ENCODE measurements around the gene VEGFA.
"Not testable (repeated sequence)": the region's sequence is repeated elsewhere in the genome, so short reads cannot be mapped to it uniquely, and the experiment has no call there.

The VEGFA gene

DNA sequence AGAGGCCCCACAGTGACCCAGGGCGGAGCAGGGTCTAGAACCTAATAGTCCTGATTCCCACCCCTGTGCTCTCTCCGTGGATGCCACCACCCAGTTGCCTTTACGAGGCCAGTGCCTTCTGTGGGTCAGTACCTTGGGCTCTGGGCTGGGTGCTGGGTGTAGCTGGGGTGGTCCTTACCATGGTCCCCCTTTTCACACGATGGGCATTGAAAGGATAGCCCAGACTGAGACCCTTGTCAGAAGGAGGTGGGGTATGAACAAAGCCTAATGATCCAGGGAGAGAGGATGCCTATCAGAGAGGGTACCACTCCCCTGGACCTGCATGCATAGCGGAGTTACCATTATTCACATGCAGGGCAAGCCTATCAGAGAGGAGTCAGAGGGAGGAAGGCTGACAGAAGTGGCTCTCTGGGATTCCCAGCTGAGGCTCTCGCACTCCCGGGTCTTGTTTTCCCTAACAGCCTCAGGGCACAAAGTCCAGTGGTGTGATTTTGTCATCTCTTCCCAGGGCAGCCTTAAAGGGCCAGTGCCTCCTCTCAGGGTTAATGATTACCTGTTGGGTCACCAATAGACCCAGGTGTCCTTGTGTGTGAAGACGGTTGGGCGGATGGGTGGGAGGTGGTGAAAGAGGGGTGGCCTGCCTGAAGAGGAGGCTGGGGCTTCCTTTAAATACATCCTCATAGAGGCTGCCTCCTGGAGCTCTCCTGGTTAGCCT is 36.2 kb downstream of the VEGFA start:
- DNase-seq: no peak

DNA sequence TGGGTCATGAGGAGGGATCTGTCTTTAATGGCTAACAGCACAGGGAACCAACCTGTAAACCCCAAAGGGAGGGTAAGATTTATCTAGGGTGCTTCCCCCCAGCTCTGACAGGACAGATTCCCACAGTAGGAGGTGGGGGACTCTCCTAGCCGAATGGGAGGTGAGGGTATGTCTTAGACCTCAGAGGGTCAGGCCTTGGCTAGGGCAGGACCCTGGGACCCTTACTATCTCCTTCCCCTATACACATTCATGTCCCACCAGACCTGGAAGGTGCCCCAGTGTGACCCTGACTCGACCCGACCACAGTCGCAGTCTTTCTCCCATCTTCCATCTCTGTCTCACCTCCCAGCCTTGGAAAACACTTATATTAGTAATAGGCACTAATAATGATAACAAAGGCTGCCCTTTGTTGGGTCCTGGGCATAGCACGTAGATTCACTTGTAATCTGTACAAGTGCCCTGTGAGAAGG is 36.8 kb downstream of the VEGFA start:
- DNase-seq: no peak

DNA sequence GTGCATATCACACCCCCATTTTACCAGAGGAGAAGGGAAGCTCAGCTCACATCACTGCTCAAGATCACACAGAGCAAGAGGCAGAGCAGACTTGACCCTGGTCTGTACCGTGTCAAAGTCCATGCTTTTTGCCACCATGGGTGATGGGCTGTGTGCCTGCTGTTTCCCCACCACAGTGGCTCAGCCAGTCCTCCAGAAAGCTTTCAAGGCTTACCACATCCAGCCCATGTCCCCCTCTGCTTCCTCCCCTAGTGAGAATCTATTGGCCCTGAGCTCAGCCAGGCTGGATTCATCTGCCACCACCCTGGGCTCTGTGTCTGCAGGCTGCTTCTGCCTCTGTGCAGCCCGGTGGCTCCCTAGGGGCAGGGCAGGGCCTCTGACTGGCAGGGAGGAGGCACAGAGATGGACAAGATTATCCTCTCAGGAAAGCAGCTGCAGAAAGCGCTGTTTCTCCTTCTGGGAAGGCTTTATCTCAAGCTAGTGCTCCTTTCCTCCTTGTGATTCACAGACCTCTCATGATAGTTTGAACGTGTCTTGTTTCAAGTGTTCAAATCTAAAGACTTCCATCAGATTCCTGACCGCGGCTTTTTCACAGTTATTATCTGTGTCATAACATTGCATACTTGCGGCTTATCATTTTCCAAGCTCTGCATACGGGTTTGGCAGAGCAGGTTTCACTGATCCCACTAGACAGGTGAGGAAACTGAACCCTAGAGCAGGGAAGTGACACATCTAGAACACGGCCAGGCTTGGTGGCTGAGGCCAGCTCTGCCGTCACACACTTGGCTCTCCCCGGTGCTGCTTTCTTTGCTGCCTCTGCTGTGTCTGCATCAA is 37.4 kb downstream of the VEGFA start:
- no peak for DNase-seq

DNA sequence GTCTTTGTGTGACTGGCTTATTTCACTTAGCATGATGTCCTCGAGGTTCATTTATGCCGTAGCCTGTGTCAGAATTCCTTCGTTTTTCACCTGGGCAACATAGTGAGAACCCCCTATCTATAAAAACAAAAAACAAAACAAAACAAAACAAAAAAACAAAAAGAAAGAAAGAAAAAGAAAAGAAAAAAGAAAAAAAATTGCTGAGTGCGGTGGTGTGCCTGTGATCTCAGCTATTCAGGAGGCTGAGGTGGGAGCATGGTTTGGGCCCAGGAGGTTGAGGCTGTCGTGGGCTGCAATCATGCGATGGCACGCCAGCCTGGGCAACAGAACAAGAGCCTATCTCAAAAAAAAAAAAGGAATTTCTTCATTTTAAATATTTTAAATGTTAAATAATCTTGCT is 38.4 kb downstream of the VEGFA start:
- DNase-seq: no peak

DNA sequence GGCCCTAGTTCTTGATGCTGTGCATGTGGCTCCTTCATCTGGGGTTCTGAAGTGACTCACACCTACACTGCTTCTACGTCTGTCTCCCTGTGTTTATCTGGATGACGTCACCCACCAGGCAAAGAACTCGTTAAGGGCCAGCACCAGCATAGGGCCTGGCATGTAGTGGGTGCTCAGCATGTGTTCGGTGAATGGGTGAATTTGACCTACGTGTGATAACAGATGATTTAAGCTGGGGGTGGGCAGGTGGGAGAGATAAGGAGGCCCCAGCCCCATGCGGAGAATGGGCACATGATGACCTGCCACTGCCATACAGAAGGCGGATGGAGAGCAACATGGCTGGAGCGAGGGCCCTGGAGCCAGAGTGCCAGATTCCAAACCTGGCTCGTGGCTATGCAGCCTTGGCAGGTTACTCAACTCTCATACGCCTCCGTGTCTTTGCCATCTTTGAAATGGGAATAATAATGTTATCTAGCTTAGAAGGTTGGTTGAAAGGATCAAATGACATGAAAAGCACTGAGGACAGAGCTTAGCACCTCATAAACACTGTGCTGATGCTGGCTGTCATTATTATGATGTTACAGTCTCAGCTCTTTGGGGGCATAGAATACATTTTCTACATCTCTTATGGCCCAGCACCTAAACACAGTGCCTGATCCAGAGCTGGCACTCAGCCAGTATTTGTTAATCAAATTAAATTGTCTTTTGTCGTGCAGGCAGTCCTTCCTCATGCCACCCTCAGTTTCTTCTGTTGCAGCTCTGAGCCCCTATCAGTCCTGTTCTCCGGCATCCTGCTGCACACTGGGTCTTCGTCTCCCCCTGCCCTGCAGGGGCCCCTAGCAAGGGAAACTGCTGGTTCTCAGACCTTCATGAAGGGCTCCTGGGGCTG is 39.6 kb downstream of the VEGFA start:
- no peak for DNase-seq

DNA sequence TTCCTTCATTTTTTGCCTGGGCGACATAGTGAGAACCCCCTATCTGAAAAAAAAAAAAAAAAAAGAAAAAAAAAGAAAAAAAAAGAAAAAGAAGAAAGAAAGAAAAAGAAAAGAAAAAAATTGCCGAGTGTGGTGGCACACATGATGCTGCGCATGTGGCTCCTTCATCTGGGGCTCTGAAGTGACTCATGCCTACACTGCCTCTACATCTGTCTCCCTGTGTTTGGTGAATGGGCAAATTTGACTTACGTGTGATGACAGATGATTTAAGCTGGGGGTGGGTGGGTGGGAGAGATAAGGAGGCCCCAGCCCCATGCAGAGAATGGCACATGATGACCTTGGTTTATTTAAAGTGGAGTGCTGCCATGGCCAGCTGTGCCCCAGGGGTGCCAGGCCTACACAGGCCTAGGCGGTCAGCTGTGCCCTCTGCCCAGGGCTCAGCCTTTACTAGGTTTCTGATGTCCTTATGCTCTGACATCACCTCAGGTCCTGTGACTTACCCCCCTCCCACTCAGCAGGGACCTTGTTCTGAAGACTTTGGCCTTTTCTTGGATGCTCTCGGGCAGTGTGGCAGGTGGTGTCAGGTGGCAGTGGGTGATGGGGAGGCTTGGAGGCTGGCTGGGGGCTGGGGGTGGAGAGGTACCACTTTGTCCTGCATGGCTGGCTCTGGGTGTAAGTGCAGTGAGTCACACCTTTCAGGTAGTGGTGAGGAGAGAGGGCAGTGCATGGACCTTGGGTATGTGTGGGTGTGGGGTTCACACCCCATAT is 41.1 kb downstream of the VEGFA start:
- no peak for DNase-seq

DNA sequence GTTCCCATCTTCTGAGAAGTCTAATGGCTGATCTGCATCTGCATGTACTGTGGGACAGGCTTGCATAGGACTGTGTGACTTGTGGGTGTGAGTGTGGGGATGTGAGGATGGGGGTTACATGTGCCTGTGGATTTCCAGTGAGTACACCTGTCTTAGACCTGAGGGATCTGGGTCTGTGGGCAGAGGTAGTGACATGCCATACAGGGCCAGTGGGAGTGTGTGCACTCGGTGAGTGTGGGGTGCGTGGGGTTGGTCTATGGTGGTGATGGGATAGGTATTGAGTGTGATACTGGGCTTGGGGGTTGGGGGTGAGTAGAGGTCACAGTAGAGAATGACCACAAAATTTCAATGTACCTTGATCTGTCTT is 41.7 kb downstream of the VEGFA start:
- no peak for DNase-seq

DNA sequence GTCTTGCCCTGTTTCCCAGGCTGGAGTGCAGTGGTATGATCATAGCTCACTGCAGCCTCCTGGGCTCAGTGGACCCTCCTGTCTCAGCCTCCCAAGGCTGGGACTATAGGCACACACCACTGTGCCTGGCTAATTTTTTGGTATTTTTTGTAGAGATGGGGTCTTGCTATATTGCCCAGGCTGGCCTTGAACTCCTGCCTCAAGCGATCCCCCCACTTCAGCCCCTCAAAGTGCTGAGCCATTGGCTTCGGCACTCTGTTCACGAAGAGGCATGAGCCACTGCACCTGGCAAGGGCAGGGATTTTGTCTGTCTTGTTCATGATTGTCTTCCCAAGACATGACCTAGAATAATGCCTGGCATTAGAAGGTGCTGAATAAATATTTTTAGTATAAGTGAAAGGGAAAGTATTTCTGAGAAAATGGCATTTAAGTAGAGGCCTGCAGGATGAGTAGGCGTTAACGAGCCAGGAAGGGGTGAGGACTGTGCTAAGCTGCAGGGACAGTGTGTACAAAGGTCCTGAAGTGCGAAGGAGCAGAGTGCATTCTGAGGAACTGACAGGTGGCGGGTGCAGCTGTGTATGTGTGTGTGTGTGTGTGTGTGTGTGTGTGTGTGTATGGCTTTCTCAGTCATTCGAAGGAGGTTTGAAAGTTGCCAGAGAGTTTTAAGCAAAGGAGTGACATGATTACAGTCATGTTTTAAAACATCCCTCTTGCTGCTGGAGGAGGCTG is 43.0 kb downstream of the VEGFA start:
- no peak for DNase-seq

DNA sequence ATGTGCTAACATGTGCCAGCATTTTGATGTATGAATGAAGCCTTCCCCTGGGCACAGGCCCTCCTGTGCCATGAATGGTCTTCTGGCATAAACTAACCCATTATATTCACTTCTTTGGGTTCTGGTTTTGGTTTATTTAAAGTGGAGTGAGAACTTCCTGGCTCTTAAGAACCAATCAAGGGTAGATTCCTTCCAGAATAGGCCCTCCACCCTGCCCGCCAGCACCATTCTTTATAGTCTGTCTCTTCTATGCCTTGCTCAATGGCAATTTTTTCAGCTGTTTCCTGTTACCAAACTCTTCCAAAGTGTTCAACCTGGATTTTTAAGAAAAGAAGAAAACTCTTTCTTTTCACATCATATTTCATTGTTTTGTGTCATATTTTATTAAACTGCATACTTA is 44.1 kb downstream of the VEGFA start:
- no peak for DNase-seq

DNA sequence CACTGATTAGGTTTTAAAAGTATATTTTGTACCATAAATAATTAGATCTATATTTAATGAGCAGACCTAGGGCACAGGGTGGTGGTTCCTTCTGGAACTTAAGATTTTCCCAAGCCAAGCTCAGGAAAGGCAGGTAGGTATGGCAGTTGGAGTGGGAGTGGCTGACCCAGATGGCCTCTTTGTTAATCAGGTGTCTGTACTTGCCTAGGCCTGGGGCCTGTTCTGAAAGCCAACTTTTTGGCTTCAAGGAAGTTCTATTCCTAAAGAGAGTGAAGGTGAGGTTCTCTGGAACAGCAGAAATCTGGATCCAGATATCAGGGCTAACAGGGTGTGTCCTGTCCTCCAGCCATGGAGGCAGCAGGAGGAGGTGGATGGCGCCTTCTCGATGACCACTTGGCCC is 44.9 kb downstream of the VEGFA start:
- no peak for DNase-seq

DNA sequence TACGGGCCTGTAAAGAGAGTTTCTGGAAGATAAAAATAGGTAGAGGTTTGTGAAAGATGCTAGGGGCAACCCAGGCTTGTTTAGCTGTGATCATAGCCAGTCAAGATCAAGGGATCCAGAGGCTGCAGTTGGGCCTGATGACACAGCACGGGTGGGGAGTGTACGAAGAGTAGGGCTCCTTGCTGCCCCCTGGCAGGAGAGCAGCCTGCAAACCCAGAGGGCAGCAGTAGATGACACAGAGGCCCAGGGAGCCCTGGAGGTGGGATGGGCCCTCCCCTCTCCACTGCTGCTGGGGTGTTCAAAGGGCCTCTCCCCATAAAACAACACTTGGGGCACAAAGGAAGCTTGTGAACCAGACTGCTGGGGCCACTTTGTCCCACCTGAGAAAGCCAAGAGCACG is 47.2 kb downstream of the VEGFA start:
- DNase-seq: peak in 1 of 2 experiments; percentile 25

DNA sequence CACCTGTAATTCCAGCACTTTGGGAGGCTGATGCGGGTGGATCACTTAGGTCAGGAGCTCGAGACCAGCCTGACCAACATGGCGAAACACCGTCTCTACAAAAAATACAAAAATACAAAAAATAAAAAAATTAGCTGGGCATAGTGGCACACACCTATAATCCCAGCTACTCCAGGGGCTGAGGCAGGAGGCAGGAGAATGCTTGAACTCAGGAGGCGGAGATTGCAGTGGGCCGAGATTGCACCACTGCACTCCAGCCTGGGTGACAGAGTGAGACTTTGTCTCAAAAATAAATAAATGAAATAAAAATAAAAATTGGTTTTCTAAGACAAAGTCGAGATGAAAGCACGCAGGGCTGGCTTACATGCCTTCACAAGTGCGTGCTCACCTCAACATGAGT is 49.0 kb downstream of the VEGFA start:
- DNase-seq: not testable (repeated sequence)

DNA sequence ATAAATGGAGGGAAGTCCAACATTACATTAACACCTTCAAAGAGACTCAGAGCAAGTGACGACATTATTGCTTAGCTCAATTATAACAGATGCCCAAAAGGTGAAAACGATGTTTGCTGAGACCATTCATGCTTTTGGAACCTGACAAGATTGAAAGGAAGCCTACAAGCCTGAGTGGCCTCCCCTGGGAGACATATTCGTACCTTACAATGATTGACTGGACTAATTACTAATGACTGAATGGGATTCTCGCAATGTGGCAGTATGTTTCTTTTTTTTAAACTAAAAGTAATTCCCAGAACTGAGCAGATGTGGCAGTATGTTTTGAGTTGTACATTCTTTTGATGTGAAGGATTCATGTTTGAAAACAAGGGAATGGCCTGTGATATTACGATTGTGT is 49.9 kb downstream of the VEGFA start:
- no peak for DNase-seq

DNA sequence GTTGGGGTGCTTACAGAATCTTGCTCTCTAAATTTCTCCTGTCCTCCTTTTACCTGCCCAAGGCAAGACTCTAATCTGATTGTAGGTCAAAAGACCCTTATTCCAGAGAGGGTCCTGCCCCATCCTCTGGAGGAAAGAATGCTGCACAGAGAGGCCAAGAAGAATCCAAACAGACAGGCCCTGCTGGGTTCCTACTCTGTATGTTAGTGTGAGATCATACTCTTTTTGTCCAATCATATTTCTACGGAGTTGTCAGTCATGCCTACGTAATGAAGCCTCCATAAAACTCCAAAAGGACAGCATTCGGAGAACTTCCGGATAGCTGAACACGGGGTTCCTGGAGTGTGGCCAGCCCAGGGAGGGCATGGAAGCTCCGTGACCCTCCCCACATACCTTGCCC is 50.5 kb downstream of the VEGFA start:
- DNase-seq: no peak

DNA sequence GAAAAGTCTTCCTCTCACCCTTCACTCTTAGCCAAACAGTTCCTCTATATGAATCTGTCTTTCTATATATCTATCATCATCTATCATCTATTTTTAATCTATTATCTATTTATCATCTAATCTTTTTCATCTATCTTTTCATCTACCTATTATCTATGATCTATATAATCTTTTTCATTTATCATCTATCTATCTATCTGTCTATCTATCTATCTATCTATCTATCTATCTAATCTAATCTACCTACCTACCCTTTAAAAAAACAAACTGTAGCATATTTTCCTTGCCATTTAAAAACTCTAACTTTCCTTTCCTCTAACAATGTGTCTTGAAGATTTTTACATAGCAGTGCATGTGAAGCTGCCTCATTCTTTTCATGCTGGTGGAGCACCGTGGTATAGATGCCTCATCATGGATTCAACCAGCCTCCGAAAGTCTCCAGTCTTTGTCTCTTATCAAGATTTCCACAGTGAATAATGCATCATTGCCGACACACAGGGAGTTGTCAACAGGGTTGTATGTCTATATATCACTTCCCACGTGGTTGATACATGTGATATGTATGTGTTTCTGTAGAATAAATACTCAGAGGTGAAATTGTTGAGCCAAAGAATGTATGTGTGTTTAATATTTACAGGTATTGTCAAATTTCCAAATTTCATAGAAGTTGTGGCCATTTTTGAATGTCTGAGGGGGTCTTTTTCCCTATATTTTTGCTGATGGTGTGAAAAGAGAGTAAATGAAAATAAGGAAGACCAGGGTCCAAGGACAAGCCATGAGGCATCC is 51.3 kb downstream of the VEGFA start:
- no peak for DNase-seq

DNA sequence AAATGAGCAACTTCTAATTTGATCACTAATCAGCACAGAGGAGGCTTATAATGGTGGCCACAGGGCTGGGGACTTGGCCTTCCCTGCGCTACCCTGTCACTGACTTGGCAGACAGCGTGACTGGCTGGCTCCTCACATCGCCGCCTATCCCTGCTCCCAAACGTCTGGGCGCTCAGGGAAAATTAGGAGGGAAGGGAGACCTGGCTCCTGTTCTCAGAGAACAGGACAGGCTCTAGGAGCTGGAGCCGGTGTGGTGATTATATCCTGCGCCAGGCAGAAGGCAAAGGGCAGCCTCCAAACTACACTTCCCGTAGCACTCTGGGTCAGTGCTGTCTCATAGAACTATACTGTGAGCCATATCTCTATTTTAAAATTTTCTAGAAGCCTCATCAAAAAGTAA is 53.4 kb downstream of the VEGFA start:
- DNase-seq: no peak

DNA sequence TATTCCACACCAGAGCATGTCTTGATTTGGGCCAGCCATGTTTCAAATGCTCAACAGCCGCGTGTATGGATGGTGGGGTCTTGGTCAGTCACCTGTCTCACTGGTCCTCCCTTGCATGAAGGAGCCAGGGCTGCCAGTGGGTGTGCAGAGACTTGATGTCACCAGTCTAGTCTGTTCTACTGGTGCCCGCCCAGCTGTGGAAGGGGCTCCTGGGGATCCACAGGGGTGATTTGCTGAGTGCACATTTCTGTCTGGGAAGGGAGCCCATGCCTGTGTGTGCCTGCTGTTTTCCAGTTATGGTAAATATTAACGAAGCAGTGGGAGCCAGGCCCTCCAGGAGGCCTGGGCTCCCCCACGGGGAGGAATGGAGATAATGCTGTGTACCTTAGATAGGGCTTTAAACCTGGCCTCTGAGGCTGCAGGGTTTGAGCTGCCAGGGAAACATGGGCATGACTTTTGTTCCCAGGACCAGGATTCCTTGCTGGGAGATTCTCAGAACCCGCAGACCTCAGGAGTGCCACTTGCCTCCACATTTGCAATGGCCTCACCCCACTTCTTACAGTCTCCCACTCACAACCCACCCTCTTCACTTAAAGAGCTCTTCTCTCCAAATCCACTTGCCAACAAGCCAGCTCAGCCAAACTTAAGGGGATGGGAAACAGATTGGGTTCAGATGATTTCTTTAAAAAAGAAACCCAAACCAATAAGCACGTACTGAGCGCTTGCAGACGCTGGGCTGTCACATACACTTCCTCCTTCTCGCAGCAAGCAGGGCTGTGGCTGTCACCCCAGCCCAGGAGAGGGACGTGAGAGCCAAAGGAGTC is 54.1 kb downstream of the VEGFA start:
- no peak for DNase-seq

DNA sequence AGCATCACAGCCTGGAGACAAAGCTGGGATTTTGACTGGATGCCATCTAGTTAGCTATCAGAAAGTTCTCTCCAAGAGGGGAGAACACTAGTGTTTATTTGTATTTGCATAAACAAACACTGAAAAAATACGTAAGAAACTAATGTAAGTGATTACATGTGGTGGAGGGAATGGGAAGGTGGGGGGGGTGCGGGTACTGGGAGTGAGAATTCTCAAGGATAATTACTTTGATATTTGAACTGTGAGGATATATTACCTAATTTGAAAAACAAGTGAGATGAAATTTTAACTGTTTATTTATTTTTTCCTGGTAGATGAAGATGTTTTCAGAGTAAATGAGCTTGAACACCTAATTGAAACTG is 54.7 kb downstream of the VEGFA start:
- no peak for DNase-seq

DNA sequence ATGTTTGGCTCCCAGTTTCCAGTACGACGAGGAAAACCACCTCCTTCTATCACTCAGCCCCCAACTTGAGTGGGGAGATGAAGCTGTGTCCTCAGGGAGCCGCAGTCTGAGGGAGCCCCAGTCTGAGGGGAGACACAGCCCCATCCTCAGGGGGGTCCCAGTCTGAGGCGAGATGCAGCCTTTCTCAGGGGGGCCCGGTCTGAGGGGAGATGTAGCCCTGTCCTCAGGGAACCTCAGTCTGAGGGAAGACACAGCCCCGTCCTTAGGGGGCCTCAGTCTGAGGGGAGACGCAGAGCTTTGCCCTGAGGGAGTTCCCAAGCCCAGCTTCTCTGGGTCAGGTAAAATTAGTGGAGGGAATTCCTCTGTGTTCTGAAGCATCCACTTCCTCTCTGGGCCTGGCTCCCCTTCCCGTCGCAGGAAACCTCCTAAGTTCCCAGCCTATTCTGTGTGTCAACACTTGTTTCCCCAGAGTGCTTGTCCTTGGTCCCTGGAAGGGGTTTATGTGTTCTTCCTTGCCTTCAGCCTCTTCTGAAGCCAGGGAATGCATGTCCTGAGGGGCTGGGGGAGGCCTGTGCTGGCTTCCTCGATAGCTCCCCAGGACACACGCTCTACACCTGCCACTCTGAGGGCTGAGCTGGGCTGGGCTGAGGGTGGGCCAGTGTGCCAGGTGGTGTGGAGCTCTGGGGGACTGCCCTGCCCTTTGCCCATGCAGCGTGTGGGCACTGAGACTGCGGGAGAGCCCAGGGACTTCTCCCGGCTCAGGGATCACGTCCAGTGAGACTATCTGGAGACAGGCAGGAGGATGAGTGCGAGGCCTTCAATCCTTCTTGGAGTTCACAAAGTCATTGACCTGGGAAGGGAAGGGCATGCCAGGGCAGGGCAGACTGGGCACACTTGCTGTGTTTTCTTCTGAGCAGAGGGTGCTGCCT is 55.4 kb downstream of the VEGFA start:
- no peak for DNase-seq
